GM19351 (cell line): ENCODE measurements around the gene PMFBP1.

ENCODE experiments used
- ATAC-seq: cut with Tn5 transposase; IDR thresholded peaks from one replicate; pipeline ENCODE4 v1.9.1; 2021; ENCODE audit warnings: mild to moderate bottlenecking, moderate library complexity; ENCODE audit not compliant: unreplicated experiment

The PMFBP1 gene

DNA sequence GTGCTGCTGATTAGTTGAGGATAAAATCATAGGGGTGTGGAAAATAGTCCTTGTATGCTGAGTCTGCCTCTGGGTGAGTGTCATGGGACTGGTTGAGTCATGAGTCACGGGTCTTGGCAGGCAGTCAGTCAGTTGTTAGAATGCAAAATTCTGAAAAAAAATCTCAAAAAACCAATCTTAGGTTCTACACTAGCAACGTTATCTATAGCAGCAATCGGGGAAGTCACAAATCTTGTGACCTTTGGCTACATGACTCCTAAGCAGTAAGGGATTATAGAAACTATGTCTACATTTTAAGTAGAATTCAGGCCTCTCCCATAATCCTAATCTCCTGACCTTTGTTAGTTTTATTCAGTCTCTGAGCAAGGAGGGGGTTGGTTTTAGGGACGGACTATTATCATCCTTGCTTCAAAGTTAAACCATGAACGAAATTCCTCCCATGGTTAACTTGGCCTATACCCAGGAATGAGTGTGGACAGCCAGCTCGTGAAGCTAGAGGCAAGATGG, 18.0 kb upstream of the PMFBP1 start:
- ATAC-seq: no peak

DNA sequence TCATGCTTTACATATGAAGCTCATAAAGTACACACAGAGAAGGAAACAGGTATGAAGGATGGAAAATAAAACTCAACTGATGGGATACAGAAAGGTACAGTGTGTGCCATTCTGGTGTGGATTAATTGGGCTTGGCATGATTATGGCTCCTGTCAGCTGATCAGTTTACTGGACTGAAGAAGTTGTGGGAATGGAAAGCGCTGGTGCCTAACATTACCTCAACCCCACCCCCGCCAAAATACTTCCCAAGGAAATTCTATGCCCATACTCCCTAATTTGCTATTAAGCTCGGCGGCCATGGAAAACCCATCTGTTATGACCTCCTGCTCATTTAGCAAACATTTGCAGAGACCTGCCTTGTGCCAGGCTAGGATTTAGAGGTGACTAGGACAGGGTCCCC, 16.6 kb upstream of the PMFBP1 start:
- no peak for ATAC-seq

DNA sequence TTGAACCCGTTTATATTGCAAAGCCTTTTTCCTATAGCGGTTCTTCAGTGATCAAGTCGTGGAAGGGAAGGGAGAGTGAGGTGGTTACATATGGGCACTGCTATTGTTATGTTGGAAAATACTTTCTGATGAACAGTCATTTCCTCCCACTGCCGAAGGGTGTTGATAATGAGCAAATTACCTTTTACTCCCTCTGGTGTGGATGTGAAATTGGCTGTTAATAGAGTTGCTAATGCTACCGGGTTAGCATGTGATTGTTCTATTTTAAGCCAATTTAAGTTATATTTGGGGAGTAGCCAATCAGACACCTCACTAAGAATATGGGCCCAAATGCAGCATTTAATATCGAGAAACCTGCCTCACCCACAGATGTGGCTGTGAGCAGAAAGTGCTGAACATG, 15.6 kb upstream of the PMFBP1 start:
- ATAC-seq: no peak

DNA sequence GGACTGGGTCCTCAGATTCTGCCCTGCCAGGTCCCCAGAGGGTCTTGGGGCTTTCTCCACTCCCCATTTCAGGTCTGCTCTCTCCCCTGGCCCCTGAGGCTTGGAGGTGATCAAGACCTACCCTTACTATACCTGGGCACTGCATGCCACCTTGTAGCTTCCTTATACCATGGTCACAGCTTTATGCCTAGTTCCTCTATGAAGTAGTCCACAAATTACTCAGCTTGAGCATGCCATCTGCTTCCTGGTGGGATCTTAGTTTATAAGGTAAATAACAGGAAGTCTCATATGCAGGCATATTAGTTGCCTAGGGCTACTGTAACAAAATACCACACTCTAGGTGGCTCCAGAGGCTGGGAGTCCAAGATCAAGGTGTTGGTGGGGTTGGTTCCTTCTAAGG, 11.0 kb upstream of the PMFBP1 start:
- no peak for ATAC-seq

DNA sequence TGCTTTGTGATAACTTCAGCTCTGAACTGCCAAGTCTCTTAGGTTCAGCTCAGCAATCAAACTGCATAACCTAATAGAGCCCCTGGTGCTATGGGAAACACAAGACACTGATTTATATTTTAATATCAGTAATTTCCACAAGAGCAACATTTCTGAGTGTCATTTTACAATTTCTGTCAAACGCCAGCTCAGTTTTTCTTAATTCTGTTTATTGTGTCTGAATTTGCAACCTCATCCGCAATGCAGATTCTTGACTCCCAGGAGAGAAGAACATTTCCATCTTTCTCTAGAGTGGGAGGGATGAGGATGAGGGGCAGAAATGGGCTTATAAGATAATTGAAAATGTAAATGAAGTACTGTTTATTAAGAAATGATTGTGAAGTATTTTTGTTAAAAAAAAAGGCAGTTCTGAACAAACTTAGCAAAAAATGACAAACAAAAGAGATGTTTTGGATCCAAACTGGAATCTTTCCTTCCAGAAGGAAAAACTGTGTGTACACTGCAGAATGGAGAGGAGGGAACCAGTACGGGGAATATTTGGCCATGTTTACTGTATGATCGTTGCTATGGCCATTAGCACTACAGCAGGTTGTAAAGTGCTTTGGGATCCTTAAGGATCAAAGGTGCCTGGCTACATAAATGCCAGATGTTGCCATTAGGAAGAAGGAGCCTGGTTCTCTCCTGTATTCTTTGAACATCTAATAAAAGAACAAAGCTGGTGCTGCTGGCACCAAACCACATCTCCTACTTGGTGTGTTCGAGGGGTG, 7.4 kb upstream of the PMFBP1 start:
- ATAC-seq: no peak

DNA sequence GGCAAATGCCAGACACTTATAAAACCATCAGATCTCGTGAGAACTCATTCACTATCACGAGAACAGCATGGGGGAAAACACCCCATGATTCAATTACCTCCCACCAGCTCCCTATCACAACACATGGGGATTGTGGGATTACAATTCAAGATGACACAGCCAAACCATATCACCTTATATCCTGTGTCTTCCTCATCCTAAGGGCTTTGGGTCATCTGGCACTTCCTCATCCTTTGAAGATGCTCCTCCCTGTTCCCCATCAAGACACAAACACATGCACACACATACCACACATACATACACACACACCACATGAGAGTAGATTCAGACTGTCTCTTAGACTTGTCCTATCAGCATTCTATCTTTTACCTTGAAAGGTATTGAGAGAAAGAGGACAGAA, 2.8 kb upstream of the PMFBP1 start:
- ATAC-seq: no peak

DNA sequence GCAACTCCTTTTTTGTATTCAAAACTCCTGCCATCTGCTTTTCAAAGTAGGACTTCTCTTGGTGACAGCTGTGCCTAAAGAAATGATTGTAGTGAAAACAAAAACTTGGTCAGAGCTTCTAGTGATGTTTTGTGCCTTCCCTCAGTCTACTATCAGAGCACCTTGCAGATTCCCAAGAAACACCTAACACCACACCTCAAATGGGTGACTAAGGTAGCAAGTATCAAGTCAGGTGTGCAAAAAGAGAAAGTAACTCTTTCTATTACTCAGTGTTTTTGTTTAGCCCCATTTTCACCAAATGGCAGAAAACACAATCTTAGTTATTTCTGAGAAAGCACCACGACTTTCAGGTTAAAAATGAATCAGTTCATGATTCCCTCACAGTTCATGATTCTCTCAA, 2.0 kb upstream of the PMFBP1 start:
- ATAC-seq: no peak

DNA sequence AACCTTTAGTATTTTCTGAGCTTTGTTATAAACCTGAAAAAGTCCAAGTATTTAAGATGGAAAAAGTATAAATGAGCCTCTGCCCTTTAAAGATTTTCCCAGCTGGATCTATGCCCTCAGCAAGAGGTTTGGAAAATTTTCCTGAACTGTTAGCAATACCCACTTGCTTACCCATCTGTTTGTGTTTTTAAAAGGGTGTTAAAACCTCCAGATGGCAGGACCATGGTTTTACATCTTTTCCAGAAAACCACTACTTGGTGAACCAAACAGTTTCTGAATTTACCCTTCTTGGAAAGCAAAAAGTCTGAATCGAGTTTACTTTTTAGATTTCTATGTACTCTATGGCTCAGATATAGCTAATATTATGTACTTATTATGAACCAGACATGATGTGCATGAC, 719 bp downstream of the PMFBP1 start:
- ATAC-seq: no peak

DNA sequence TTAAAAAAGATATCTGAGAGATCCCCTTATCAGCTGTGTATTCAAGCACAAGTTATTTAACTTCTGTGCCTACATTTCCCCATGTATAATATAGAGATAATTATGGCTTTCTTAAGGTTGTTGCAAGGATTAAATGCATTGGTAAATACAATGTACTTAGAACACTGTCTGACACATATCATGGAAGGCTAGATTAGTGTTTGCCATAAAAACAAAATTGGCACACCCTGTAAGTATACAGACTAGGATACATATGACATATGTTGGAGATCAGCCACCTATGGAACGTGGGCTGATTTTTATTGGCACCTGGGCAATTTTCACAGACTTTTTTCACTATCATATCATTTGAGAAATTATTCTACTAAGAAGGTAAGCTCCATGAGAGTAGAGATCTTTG, 2.2 kb downstream of the PMFBP1 start:
- ATAC-seq: no peak

DNA sequence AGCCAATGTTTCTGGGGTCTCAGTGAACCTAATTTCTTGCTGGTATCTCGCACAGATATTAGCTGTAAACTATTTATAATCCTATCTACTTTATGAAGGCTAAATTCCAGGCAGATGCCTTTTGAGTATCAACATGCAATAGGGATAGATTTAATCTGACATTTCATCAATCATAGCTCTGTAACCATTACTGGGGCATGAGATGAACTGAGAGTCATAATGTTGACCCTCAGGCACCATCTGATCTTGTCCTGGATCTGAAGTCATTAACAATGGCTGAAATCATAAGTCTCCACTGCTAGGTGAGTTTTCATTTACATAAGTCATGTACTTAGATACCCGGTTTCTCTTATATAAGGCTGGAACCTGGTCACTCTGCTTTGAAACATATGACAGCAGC, 3.6 kb downstream of the PMFBP1 start:
- no peak for ATAC-seq

DNA sequence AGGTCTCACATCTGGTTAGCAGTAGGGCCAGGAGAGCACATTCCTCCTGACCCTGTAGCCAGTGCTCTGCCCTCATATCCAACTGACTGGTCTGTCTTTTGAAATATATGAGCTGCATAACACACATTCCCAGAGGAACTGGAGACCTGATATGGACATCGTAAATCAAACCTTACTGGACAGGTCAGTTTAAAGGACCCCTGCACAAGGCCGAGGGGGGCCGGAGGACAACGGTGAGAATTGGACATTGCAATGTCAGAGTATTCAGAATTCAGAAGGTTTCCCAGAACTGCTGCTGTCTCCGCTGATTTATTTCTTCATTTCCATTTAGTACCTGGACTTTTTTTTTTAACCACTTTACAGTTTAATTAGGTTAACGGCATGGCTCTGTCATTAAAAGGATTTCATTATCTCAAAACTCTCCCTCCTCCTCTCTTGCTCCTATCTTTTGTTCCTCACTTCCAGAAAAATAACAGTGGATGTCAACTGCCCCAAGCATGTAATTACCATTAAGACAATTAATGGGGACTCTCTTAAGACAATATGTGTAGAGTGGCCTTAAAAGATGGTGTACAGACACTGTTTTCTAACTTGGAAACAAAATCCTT, 4.9 kb downstream of the PMFBP1 start:
- no peak for ATAC-seq

DNA sequence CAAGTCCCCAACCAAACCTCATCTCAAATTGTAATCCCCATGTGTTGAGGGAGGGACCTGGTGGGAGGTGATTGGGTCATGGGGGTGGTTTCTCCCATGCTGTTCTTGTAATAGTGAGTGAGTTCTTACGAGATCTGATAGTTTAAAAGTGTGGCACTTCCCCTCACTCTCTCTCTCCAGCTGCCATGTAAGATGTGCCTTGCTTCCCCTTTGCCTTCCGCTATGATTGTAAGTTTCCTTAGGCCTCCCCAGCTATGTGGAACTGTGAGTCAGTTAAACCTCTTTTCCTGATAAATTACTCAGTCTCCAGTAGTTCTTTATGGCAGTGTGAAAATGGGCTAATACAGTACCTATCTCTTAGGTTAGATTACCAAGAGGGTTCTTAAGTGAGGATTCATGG, 5.8 kb downstream of the PMFBP1 start:
- ATAC-seq: no peak

DNA sequence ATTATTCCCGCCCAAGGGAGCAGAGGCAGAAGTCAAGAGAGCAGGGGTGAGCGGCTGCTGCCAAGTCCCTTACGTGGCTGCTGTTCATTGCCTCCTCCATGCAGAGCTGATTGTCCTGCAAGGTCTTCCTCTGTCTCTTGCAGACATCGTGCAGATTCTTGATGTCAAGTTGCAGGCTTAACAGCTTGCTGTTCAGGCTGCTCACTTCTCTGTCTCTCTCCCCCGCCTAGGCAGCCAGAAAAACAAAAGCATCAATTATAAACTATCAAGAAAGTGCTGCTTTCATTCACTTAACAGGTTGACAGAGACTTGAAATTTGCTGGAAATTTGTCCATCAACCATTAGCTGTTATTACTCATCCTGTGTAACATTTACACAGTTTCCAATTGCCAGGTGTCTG, 7.3 kb downstream of the PMFBP1 start:
- ATAC-seq: no peak

DNA sequence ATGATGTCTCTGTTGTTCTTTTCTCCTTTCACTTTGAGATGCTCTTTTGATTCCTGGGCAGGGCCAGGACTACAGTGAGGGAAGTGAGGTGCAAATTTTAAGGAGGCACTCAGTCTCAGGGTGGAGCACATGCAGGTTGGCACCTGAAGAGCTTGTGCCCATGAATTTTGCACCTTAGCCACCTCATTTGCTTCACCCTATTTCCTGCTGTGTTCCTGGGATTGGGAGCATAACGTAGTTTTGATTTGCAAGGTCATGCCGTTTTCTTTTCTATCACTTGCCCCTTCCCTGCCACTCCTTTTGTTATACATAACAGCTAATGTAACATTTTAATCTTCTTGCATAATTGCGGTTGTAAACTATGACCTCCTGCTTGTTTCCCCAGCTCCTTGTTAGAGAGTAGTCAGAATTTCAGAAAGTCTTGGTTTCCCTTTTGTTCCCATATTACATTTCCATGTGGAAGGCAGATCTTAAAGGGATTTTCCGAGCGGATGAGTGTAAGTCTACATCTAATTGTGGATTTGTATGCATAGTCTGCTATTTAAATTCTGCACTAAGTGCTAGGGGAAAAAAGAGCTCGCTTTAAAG, 9.8 kb downstream of the PMFBP1 start:
- ATAC-seq: no peak

DNA sequence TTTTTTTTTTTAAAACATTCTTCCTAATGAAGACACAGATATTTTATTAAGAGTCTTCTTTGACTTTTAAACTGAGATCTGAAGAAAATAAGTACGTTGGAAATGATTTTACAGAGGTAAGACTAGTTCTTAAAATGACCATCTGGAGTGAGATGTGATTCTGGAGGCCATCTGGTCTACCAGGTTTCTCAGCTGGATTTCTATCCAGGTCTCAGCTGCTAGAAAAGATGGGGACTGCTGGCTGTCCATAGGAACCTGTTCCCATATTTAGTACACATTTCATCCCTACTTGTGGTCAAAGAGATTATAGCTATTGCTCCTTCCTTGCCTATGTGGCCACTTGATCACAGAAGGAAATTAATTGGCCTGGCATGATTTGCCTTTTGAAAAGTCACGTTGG, 12.2 kb downstream of the PMFBP1 start:
- ATAC-seq: no peak

DNA sequence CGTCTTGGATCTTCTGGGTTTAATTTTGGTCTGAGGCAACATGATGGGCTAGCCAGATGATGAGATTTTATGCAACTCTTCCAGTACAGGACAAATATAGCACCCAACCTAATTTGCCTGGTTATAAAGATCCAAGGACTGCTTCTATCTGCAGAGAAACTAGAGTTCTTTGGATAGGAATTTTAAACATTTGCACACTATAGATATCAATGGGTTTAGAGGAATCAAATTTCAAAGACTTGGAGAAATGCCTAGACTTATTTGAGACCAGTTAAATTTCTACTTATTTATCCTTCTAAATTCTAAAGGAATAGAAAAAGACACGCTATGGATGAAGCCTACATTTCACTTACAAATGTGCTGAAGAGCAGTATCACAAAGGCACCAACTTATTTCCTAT, 12.6 kb downstream of the PMFBP1 start:
- ATAC-seq: no peak

DNA sequence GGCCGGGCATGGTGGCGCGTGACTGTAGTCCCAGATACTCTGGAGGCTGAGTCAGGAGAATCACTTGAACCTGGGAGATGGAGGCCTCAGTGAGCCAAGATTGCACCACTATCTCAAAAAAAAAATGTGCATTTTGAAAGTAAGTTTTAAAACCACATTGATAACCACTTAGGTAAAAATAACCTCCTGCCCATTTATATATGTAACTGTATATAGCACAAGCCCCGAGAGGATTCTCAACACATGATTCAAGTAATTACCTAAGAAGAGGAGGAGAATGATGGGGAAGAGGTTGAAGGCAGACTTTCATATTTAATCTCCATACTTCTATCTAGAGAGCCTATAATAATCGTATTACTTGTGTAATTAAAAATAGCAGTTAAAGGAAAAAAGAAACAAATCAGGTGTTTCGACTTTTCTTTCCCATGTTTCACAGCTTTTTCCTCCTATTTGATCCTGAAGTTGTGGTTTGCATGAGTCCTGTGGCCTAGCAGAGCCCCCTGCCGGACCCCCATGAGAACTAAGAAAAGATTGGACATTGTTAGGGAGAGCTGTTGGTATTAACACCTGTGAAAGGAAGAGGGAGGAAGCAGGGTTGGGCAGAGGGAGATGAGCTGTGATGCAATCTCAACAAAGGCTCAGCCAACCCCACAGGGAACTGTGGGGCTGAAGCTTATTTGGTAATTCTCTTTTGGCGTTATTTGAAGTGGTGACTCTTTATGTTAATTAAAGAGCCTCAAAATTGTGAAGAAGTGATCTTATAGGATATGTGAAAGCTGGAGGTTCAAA, 22.1 kb downstream of the PMFBP1 start:
- peak; percentile 53 for ATAC-seq

DNA sequence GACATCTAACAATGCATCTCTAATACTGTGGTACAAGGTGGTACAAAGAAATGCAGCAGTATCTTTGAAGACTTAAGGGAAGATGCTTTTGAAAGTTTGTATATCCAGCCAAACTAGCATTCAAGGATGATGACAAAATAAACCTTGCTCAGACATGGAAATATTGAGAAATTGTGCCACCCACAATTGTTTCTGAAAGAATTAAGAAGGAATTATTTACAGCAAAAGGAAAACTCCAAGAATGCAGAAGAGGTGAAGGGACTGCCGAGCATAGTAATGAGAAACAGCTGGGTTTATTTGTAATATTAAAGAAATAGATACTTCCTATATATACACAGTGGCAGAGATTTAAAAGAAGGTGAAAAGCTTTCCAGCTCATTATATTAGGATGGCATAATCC, 29.5 kb downstream of the PMFBP1 start:
- ATAC-seq: no peak

DNA sequence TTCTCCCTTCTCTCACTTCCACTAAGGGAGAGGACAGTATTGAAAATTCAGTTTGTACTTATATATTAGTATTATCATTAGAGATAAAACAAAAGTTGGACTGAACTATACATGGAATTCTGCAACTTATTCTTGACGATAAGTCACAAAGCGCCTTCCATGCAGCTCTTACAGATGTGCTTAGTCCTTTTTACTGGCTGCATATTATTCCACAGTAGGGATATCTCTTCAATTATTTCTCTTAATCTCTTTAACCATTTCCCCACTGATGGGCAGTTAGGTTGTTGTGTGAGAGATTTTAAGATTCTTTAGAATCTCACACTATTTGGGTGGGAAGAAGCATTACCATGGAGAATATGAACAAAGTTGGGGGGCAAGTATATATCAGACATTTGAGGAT, 32.0 kb downstream of the PMFBP1 start:
- no peak for ATAC-seq

DNA sequence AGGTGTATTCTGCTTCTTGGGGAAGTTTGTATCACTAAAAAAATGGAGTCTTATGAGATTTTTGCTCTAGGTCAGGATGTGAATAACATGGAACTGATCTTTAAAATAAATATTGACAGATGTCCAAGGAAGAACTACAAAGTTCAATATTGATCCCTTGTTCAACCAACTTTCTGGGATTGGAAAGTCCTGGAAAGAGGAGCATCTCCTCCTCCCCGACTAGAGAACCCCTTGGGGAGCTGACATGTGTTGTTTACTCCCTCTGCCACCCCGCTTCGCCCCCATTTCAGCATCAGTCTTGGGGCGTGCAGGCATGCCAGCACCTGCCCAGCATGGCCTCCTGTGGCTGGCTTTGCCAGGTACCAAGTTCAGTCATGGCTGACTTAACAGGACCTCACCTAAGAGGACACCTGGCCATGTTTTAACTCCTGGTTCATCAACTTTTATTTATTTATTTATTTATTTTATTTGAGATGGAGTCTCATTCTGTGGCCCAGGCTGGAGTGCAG, 33.8 kb downstream of the PMFBP1 start:
- no peak for ATAC-seq

DNA sequence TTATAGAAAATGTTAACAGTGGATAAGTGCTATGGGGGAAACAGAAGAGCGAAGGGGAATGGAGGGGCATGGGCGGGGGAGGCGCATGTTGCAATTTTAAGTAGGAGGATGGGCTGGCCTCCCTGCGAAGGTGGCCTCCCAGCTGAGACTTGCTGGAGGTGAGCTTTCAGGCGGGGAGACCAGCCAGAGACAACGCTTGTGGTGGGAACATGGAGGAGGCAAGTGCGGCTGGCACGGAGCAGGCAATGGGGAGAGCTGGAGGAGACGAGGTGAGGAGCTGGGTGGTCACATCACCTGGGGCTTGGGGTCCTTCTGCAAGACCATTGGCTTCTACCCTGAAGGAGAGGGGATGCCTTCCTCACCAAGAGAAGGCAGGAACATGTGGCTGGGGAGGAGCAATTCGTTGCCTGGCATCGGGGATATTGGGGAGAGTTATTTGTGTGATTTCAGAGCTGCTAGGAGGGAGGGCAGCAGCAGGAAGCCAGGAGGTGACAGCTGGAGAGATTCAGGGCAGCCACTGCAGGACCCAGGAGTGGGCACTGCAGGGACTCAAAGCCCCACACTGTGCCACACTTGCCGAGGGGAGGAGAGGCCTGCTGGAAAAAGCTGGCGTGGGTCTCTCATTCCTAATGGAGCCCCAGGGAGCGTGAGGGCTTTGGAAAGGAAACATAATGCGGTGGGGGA, 34.4 kb downstream of the PMFBP1 start:
- ATAC-seq: no peak
